ENCODE results near the gene WLS. TPM values are rescaled to one million over a fixed set of nuclear protein-coding genes. Genes with fewer than 3 reads are reported as not detected.
A peak's percentile ranks its signal among the peaks of the same experiment; 100 is the strongest.

The WLS gene
- total and polyA plus RNA-seq, 2 experiments from 2014 or later: 0.87 to 1.2 TPM

DNA sequence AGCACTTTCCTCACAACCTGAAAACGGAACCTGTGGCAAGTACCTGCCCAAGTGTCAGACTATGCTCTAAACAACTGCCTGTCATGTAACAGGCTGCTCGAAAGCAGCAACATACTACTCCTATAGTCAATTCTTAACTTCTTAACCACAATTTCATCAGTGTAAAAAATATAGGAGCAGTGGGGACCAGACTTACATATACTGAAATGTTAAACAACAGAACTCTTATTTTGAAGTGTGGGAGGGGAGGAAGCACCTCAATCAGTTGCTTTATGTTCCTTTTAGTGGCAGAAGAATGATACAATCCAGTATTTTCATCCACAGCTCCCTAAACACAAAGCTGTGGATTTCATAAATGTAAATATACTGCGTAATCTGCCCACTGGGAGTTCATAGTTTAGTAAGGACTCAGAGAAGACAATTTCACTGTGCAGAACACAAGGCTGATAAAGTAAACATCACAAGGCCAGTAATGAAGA is 44.2 kb downstream of the WLS start:
- ATAC-seq (no peak), DNase-seq (ENCODE audit: low spot score) (no peak)
- Histone ChIP-seq H2AFZ (no peak overlapping the region), H3K79me2 (replicated peaks; ENCODE audit: insufficient read depth) (no peaks in the 10 kb centered on the region), H3K4me3 (no peak overlapping the region), H4K20me1 (replicated peaks; ENCODE audit: insufficient read depth) (no peaks in the 10 kb centered on the region), H3K36me3 (ENCODE audit: insufficient read depth) (no peaks in the 10 kb centered on the region), H3K27me3 (ENCODE audit: insufficient read depth) (no peaks in the 10 kb centered on the region), H3K4me1 (ENCODE audit: insufficient read depth) (no peaks in the 10 kb centered on the region), H3K4me2 (no peak overlapping the region), H3K9me2 (ENCODE audit: insufficient read depth) (no peaks in the 10 kb centered on the region), H3K27ac (ENCODE audit: low read depth) (no peak overlapping the region), H3F3A (replicated peaks; ENCODE audit: low read depth) (no peaks in the 10 kb centered on the region)
- Mint-ChIP-seq H3K36me3 (ENCODE audit: low read depth) (no peaks in the 10 kb centered on the region; the same call in 2 of the 3 replicates), H3K27ac (peak overlapping the region; percentile 7; the same call in 1 of the 2 replicates), H3K27me3 (ENCODE audit: insufficient read depth, low read depth, poor library complexity) (no peaks in the 10 kb centered on the region), H3K4me1 (no peaks in the 10 kb centered on the region), H3K4me3 (no peak overlapping the region), H3K9me3 (no peaks in the 10 kb centered on the region)
- TF ChIP-seq, protein P1, sequence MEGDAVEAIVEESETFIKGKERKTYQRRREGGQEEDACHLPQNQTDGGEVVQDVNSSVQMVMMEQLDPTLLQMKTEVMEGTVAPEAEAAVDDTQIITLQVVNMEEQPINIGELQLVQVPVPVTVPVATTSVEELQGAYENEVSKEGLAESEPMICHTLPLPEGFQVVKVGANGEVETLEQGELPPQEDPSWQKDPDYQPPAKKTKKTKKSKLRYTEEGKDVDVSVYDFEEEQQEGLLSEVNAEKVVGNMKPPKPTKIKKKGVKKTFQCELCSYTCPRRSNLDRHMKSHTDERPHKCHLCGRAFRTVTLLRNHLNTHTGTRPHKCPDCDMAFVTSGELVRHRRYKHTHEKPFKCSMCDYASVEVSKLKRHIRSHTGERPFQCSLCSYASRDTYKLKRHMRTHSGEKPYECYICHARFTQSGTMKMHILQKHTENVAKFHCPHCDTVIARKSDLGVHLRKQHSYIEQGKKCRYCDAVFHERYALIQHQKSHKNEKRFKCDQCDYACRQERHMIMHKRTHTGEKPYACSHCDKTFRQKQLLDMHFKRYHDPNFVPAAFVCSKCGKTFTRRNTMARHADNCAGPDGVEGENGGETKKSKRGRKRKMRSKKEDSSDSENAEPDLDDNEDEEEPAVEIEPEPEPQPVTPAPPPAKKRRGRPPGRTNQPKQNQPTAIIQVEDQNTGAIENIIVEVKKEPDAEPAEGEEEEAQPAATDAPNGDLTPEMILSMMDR (conservative IDR thresholded peaks at IDR 0.05; ENCODE audit: low read depth in 2 of 2): no peak
- TF ChIP-seq ZNF114 (CRISPR knock-in tag; IDR thresholded peaks at IDR 0.05) (no peak), POLR2AphosphoS5 (IDR thresholded peaks at IDR 0.05; ENCODE audit: low read depth) (no peak), JUNB (IDR thresholded peaks at IDR 0.05; ENCODE audit: unreplicated experiment) (no peak), STAT1 (IDR thresholded peaks at IDR 0.05; ENCODE audit: unreplicated experiment) (no peak), NANOG (IDR thresholded peaks at IDR 0.05; ENCODE audit: borderline replicate concordance) (no peak), ZNF331 (CRISPR knock-in tag; IDR thresholded peaks at IDR 0.05; ENCODE audit: low read depth) (no peak), EZH2phosphoT487 (IDR thresholded peaks at IDR 0.05; ENCODE audit: unreplicated experiment) (no peak)
- TF ChIP-seq, protein P2, sequence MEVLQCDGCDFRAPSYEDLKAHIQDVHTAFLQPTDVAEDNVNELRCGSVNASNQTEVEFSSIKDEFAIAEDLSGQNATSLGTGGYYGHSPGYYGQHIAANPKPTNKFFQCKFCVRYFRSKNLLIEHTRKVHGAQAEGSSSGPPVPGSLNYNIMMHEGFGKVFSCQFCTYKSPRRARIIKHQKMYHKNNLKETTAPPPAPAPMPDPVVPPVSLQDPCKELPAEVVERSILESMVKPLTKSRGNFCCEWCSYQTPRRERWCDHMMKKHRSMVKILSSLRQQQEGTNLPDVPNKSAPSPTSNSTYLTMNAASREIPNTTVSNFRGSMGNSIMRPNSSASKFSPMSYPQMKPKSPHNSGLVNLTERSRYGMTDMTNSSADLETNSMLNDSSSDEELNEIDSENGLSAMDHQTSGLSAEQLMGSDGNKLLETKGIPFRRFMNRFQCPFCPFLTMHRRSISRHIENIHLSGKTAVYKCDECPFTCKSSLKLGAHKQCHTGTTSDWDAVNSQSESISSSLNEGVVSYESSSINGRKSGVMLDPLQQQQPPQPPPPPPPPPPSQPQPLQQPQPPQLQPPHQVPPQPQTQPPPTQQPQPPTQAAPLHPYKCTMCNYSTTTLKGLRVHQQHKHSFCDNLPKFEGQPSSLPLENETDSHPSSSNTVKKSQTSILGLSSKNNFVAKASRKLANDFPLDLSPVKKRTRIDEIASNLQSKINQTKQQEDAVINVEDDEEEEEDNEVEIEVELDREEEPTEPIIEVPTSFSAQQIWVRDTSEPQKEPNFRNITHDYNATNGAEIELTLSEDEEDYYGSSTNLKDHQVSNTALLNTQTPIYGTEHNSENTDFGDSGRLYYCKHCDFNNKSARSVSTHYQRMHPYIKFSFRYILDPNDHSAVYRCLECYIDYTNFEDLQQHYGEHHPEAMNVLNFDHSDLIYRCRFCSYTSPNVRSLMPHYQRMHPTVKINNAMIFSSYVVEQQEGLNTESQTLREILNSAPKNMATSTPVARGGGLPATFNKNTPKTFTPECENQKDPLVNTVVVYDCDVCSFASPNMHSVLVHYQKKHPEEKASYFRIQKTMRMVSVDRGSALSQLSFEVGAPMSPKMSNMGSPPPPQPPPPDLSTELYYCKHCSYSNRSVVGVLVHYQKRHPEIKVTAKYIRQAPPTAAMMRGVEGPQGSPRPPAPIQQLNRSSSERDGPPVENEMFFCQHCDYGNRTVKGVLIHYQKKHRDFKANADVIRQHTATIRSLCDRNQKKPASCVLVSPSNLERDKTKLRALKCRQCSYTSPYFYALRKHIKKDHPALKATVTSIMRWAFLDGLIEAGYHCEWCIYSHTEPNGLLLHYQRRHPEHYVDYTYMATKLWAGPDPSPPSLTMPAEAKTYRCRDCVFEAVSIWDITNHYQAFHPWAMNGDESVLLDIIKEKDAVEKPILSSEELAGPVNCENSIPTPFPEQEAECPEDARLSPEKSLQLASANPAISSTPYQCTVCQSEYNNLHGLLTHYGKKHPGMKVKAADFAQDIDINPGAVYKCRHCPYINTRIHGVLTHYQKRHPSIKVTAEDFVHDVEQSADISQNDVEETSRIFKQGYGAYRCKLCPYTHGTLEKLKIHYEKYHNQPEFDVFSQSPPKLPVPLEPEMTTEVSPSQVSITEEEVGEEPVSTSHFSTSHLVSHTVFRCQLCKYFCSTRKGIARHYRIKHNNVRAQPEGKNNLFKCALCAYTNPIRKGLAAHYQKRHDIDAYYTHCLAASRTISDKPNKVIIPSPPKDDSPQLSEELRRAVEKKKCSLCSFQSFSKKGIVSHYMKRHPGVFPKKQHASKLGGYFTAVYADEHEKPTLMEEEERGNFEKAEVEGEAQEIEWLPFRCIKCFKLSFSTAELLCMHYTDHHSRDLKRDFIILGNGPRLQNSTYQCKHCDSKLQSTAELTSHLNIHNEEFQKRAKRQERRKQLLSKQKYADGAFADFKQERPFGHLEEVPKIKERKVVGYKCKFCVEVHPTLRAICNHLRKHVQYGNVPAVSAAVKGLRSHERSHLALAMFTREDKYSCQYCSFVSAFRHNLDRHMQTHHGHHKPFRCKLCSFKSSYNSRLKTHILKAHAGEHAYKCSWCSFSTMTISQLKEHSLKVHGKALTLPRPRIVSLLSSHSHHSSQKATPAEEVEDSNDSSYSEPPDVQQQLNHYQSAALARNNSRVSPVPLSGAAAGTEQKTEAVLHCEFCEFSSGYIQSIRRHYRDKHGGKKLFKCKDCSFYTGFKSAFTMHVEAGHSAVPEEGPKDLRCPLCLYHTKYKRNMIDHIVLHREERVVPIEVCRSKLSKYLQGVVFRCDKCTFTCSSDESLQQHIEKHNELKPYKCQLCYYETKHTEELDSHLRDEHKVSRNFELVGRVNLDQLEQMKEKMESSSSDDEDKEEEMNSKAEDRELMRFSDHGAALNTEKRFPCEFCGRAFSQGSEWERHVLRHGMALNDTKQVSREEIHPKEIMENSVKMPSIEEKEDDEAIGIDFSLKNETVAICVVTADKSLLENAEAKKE (CRISPR knock-in tag; IDR thresholded peaks at IDR 0.05): no peak
- TF ChIP-seq, protein P3, sequence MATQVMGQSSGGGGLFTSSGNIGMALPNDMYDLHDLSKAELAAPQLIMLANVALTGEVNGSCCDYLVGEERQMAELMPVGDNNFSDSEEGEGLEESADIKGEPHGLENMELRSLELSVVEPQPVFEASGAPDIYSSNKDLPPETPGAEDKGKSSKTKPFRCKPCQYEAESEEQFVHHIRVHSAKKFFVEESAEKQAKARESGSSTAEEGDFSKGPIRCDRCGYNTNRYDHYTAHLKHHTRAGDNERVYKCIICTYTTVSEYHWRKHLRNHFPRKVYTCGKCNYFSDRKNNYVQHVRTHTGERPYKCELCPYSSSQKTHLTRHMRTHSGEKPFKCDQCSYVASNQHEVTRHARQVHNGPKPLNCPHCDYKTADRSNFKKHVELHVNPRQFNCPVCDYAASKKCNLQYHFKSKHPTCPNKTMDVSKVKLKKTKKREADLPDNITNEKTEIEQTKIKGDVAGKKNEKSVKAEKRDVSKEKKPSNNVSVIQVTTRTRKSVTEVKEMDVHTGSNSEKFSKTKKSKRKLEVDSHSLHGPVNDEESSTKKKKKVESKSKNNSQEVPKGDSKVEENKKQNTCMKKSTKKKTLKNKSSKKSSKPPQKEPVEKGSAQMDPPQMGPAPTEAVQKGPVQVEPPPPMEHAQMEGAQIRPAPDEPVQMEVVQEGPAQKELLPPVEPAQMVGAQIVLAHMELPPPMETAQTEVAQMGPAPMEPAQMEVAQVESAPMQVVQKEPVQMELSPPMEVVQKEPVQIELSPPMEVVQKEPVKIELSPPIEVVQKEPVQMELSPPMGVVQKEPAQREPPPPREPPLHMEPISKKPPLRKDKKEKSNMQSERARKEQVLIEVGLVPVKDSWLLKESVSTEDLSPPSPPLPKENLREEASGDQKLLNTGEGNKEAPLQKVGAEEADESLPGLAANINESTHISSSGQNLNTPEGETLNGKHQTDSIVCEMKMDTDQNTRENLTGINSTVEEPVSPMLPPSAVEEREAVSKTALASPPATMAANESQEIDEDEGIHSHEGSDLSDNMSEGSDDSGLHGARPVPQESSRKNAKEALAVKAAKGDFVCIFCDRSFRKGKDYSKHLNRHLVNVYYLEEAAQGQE (IDR thresholded peaks at IDR 0.05; ENCODE audit: unreplicated experiment): no peak
